HepG2 (cell line): ENCODE measurements around the gene PLLP. TPM values are rescaled to one million over a fixed set of nuclear protein-coding genes. Genes with fewer than 3 reads are reported as not detected.

Experiments
- AGO2 ChIP-seq: fragments of 200-400 bp; formaldehyde crosslinking; optimal IDR thresholded peaks from 2 replicates; pipeline ENCODE3; 2017; ENCODE audit warnings: mild to moderate bottlenecking, low read depth, low read length, moderate library complexity
- ARNT2 ChIP-seq: sonication (generic); formaldehyde crosslinking; IDR thresholded peaks from 2 replicates; pipeline ENCODE4 v1.8.0; 2022; ENCODE audit warnings: mild to moderate bottlenecking, low read depth, missing genetic modification reagents, moderate library complexity
- FOSL1 ChIP-seq: sonication (generic); formaldehyde crosslinking; IDR thresholded peaks from 2 replicates; pipeline ENCODE4 v1.9.0; 2021; ENCODE audit warnings: missing genetic modification reagents, borderline replicate concordance
- HCFC1 ChIP-seq: fragments of 150-350 bp; IDR thresholded peaks from 2 replicates; pipeline ENCODE4 v1.6.1; 2014; ENCODE audit warnings: low read depth, low read length
- HNF4A ChIP-seq: sonication (generic); formaldehyde crosslinking; IDR thresholded peaks from 2 replicates; pipeline ENCODE4 v1.4.0; 2020; ENCODE audit warnings: missing genetic modification reagents
- HNRNPUL1 ChIP-seq: fragments of 200-400 bp; formaldehyde crosslinking; IDR thresholded peaks from 2 replicates; pipeline ENCODE4 v1.6.1; 2017; ENCODE audit warnings: low read depth, mild to moderate bottlenecking, low read length, moderate library complexity
- JDP2 ChIP-seq: sonication (generic); formaldehyde crosslinking; IDR thresholded peaks from 2 replicates; pipeline ENCODE4 v1.8.1; 2022; ENCODE audit warnings: missing genetic modification reagents, borderline replicate concordance
- KDM3A ChIP-seq: IDR thresholded peaks from 2 replicates; pipeline ENCODE4 v1.6.1; 2018; ENCODE audit warnings: low read depth, missing compliant biosample characterization
- NCOA2 ChIP-seq: sonication (generic); formaldehyde crosslinking; IDR thresholded peaks from 2 replicates; pipeline ENCODE4 v1.8.0; 2022; ENCODE audit warnings: inconsistent platforms
- NFE2L2 ChIP-seq: fragments of 150-350 bp; IDR thresholded peaks from 2 replicates; pipeline ENCODE4 v1.6.1; 2014; ENCODE audit warnings: low read length
- PRDM10 ChIP-seq: sonication (generic); formaldehyde crosslinking; IDR thresholded peaks from 2 replicates; pipeline ENCODE4 v1.4.0; 2020; ENCODE audit warnings: low read depth, missing genetic modification reagents
- REPIN1 ChIP-seq: sonication (generic); formaldehyde crosslinking; IDR thresholded peaks from 2 replicates; pipeline ENCODE4 v1.8.0; 2022; ENCODE audit warnings: missing genetic modification reagents, low read depth, mild to moderate bottlenecking, borderline replicate concordance
- SKI ChIP-seq: fragments of 450-650 bp; IDR thresholded peaks from one replicate; pipeline ENCODE4 v1.6.1; 2018; ENCODE audit warnings: mild to moderate bottlenecking; ENCODE audit not compliant: partially characterized antibody
- SMAD1 ChIP-seq: sonication (generic); formaldehyde crosslinking; IDR thresholded peaks from 2 replicates; pipeline ENCODE4 v1.4.0; 2020; ENCODE audit warnings: missing genetic modification reagents, low read depth, mild to moderate bottlenecking, borderline replicate concordance
- STAG1 ChIP-seq: sonication (generic); formaldehyde crosslinking; IDR thresholded peaks from 2 replicates; pipeline ENCODE4 v1.4.0; 2020; ENCODE audit warnings: missing genetic modification reagents
- ZFP62 ChIP-seq: sonication (generic); formaldehyde crosslinking; IDR thresholded peaks from 2 replicates; pipeline ENCODE4 v1.4.0; 2020; ENCODE audit warnings: missing genetic modification reagents
- ZNF230 ChIP-seq: sonication (generic); formaldehyde crosslinking; IDR thresholded peaks from 2 replicates; pipeline ENCODE4 v1.4.0; 2020; ENCODE audit warnings: mild to moderate bottlenecking, missing genetic modification reagents
- ZNF350 ChIP-seq: sonication (generic); formaldehyde crosslinking; IDR thresholded peaks from 2 replicates; pipeline ENCODE4 v1.4.0; 2020; ENCODE audit warnings: mild to moderate bottlenecking, low read depth, missing genetic modification reagents, borderline replicate concordance
- ZNF510 ChIP-seq: sonication (generic); formaldehyde crosslinking; IDR thresholded peaks from 2 replicates; pipeline ENCODE4 v1.4.0; 2020; ENCODE audit warnings: low read depth, mild to moderate bottlenecking, missing genetic modification reagents
- ZNF615 ChIP-seq: sonication (generic); formaldehyde crosslinking; IDR thresholded peaks from 2 replicates; pipeline ENCODE4 v1.5.0; 2020; ENCODE audit warnings: mild to moderate bottlenecking, missing genetic modification reagents, borderline replicate concordance
- ZNF660 ChIP-seq: sonication (generic); formaldehyde crosslinking; IDR thresholded peaks from 2 replicates; pipeline ENCODE4 v1.5.1; 2020; ENCODE audit warnings: mild to moderate bottlenecking, low read depth, missing genetic modification reagents, borderline replicate concordance
- ZNF724P ChIP-seq: sonication (generic); formaldehyde crosslinking; IDR thresholded peaks from 2 replicates; pipeline ENCODE4 v1.8.0; 2022; ENCODE audit warnings: missing genetic modification reagents, borderline replicate concordance
- ZSCAN20 ChIP-seq: sonication (generic); formaldehyde crosslinking; IDR thresholded peaks from 2 replicates; pipeline ENCODE4 v1.4.0; 2020; ENCODE audit warnings: missing genetic modification reagents, mild to moderate bottlenecking, borderline replicate concordance
- ZSCAN9 ChIP-seq: IDR thresholded peaks from 2 replicates; pipeline ENCODE4 v1.6.1; 2016; ENCODE audit warnings: borderline replicate concordance
- polyA plus RNA-seq, 8 experiments: library from polyadenylated mRNA; depleted of rRNA in 3 of 8; stranded (reverse) in 7 of 8; unstranded in 1 of 8; fragments of >200 nt; fragmentation: Illumina TruSeq in 4 of 8; extraction: Trizol in 4 of 8; gene quantifications; 2 replicates each; pipeline versions ENCODE4 v1.2.1 to v1.2.3, GENCODE V29; 2011 to 2016; ENCODE audit warnings: low read depth in 4 of 8, missing spikeins in 1 of 8, mixed read lengths in 1 of 8; ENCODE audit not compliant: insufficient read depth in 1 of 8
- total RNA-seq, 5 experiments: library from RNA; depleted of rRNA; stranded (reverse); fragments of >200 nt; fragmentation: Illumina TruSeq; extraction: Trizol; gene quantifications; 2 replicates each; pipeline ENCODE4 v1.2.3, GENCODE V29; 2016; ENCODE audit warnings: low read depth in 1 of 5
- TF ChIP-seq, protein P1 (sequence below): sonication (generic); formaldehyde crosslinking; IDR thresholded peaks from 2 replicates; pipeline ENCODE4 v1.4.0; 2020; ENCODE audit warnings: missing genetic modification reagents

PLLP gene
- total and polyA plus RNA-seq, 2 of the 13 experiments (the other 11 are each of a cell fraction or from before 2014, with no cell fraction given) = 60.6 to 127 TPM

DNA sequence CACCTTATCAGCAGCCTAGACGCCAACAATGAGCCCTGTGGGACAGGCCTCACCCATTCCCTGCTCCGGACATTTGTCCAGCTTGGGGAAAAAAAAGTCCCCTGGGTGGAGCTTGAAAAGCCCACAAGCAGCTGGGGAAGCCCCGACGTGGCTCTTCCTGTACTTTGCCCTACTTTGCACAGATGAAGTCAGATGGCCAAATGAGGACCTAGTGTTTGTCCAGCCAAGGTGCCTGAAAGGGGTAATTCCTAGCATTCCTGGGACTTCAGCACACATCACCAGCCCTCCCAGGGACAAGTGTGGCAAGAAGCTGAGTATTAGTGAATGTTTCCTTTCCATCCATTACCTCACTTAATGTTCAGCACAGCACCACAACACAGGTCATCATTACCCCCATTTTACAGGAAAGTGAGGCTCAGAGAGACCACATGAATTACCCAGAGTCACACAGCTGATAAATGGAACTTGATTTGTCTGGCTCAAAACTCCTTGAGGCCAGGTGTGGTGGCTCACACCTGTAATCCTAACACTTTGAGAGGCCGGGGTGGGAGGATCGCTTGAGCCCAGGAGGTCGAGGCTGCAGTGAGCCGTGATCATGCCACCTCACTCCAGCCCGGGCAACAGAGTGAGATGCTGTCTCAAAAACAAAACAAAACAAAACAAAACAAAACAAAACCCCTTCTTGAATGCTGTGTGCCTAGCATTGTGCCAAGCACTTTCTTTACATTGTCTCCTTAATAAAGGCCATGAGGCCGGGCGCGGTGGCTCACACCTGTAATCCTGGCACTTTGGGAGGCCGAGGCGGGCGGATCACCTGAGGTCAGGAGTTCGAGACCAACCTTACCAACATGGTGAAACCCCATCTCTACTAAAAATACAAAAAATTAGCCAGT, 19.9 kb upstream of the PLLP start (continued):
- TF ChIP-seq ZSCAN9 (CRISPR knock-in tag) (peak; percentile 65; the same call in 1 of the 2 replicates), ZNF350 (CRISPR knock-in tag) (peak; percentile 29; the same call in 1 of the 2 replicates), SMAD1 (CRISPR knock-in tag) (no peak), PRDM10 (CRISPR knock-in tag) (peak; percentile 73; the same call in 1 of the 2 replicates), STAG1 (CRISPR knock-in tag) (peak; percentile 23), NFE2L2 (no peak; the same call in 1 of the 2 replicates), FOSL1 (CRISPR knock-in tag) (no peak), ZNF660 (CRISPR knock-in tag) (no peak), KDM3A (peak; percentile 26; the same call in 1 of the 2 replicates), HNF4A (CRISPR knock-in tag) (peak; percentile 98), ARNT2 (CRISPR knock-in tag) (peak; percentile 76; the same call in 1 of the 2 replicates), AGO2 (no peak), ZNF510 (no peak), HNRNPUL1 (no peak), ZNF724P (CRISPR knock-in tag) (peak; percentile 14; the same call in 1 of the 2 replicates), ZNF230 (CRISPR knock-in tag) (no peak), NCOA2 (CRISPR knock-in tag) (peak; percentile 86), ZFP62 (CRISPR knock-in tag) (no peak), HCFC1 (no peak), JDP2 (CRISPR knock-in tag) (no peak), ZSCAN20 (CRISPR knock-in tag) (no peak), REPIN1 (CRISPR knock-in tag) (peak; percentile 94), ZNF615 (CRISPR knock-in tag) (no peak; the same call in 1 of the 2 replicates), SKI (peak; percentile 85)
- TF ChIP-seq, protein P1, sequence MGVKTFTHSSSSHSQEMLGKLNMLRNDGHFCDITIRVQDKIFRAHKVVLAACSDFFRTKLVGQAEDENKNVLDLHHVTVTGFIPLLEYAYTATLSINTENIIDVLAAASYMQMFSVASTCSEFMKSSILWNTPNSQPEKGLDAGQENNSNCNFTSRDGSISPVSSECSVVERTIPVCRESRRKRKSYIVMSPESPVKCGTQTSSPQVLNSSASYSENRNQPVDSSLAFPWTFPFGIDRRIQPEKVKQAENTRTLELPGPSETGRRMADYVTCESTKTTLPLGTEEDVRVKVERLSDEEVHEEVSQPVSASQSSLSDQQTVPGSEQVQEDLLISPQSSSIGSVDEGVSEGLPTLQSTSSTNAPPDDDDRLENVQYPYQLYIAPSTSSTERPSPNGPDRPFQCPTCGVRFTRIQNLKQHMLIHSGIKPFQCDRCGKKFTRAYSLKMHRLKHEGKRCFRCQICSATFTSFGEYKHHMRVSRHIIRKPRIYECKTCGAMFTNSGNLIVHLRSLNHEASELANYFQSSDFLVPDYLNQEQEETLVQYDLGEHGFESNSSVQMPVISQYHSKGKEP (CRISPR knock-in tag) = no peak
